ENCODE measurements around the gene MINDY2.
"Not testable (repeated sequence)": the region's sequence is repeated elsewhere in the genome, so short reads cannot be mapped to it uniquely, and the experiment has no call there.

Gene MINDY2

GRCh38 chr15:58755350-58755749, 15.8 kb upstream of the MINDY2 start:
- DNase-seq (ENCODE audit: low spot score) = no peak

GRCh38 chr15:58755956-58756355, 15.1 kb upstream of the MINDY2 start:
- no peak for DNase-seq (ENCODE audit: low spot score)

- DNase-seq (ENCODE audit: low spot score) = peak; percentile 35
These were observed 13.0 kb upstream of the MINDY2 start for GRCh38 chr15:58758141-58758540.

GRCh38 chr15:58760385-58761009, 10.6 kb upstream of the MINDY2 start:
- no peak for DNase-seq (ENCODE audit: low spot score)

- DNase-seq (ENCODE audit: low spot score) = no peak
These were observed 10.1 kb upstream of the MINDY2 start for GRCh38 chr15:58761010-58761388.

GRCh38 chr15:58762285-58762684, 8.8 kb upstream of the MINDY2 start:
- no peak for DNase-seq (ENCODE audit: low spot score)

GRCh38 chr15:58762731-58763130, 8.4 kb upstream of the MINDY2 start:
- no peak for DNase-seq (ENCODE audit: low spot score)

- DNase-seq (ENCODE audit: low spot score) = no peak
These were observed 6.6 kb upstream of the MINDY2 start for GRCh38 chr15:58764468-58764867.

GRCh38 chr15:58766290-58766689, 4.8 kb upstream of the MINDY2 start:
- DNase-seq (ENCODE audit: low spot score) = no peak

- not testable (repeated sequence) for DNase-seq (ENCODE audit: low spot score)
These were observed 2.5 kb upstream of the MINDY2 start for GRCh38 chr15:58768601-58769004.

GRCh38 chr15:58770519-58770856, 614 bp upstream of the MINDY2 start:
- DNase-seq (ENCODE audit: low spot score) = peak; percentile 70

- DNase-seq (ENCODE audit: low spot score) = peak; percentile 48
These were observed 634 bp downstream of the MINDY2 start for GRCh38 chr15:58771621-58772250.

GRCh38 chr15:58773024-58773423, 1.9 kb downstream of the MINDY2 start:
- no peak for DNase-seq (ENCODE audit: low spot score)

GRCh38 chr15:58775402-58775801, 4.3 kb downstream of the MINDY2 start:
- DNase-seq (ENCODE audit: low spot score) = no peak

- no peak for DNase-seq (ENCODE audit: low spot score)
These were observed 6.0 kb downstream of the MINDY2 start for GRCh38 chr15:58777107-58777506.

GRCh38 chr15:58779554-58779953, 8.5 kb downstream of the MINDY2 start:
- no peak for DNase-seq (ENCODE audit: low spot score)

- no peak for DNase-seq (ENCODE audit: low spot score)
These were observed 14.3 kb downstream of the MINDY2 start for GRCh38 chr15:58785355-58785754.

GRCh38 chr15:58788056-58788710, 17.1 kb downstream of the MINDY2 start:
- no peak for DNase-seq (ENCODE audit: low spot score)

- DNase-seq (ENCODE audit: low spot score) = no peak
These were observed 22.8 kb downstream of the MINDY2 start for GRCh38 chr15:58793862-58794261.

- DNase-seq (ENCODE audit: low spot score) = no peak
These were observed 24.7 kb downstream of the MINDY2 start for GRCh38 chr15:58795825-58796224.

- DNase-seq (ENCODE audit: low spot score) = no peak
These were observed 26.4 kb downstream of the MINDY2 start for GRCh38 chr15:58797505-58797904.

- no peak for DNase-seq (ENCODE audit: low spot score)
These were observed 34.0 kb downstream of the MINDY2 start for GRCh38 chr15:58805095-58805494.

- not testable (repeated sequence) for DNase-seq (ENCODE audit: low spot score)
These were observed 52.2 kb downstream of the MINDY2 start for GRCh38 chr15:58823267-58823666.

- DNase-seq (ENCODE audit: low spot score) = no peak
These were observed 59.5 kb downstream of the MINDY2 start for GRCh38 chr15:58830556-58830955.
